Stimulated activated CD8-positive, alpha-beta memory T cell treated with anti-CD3 and anti-CD28 coated beads, Interleukin-4, amount 100 ng/mL, for 1 hour (primary cell): ENCODE results near the gene EDEM1.
A peak's percentile ranks its signal among the peaks of the same experiment; 100 is the strongest.
"Not testable (repeated sequence)": the region's sequence is repeated elsewhere in the genome, so short reads cannot be mapped to it uniquely, and the experiment has no call there.

Source experiments
- DNase-seq, 2 donors: peaks; one replicate each; pipeline ENCODE4 v3.0.0-alpha.2; 2020; ENCODE audit warnings: low read depth in 2 of 2, low spot score in 1 of 2

EDEM1 gene

GRCh38 chr3:5187156-5187919, at the start of gene EDEM1:
Gene EDEM1, plus strand, starts transcription at chr3:5187707. Its CDS starts 99 bp downstream, at chr3:5187806.
- DNase-seq = peak; percentile 91 to 92

GRCh38 chr3:5138214-5138981, 49.1 kb upstream of the EDEM1 start:
- no peak for DNase-seq

- DNase-seq = no peak
These were observed 47.3 kb upstream of the EDEM1 start for GRCh38 chr3:5140230-5140621.

GRCh38 chr3:5140839-5141238, 46.7 kb upstream of the EDEM1 start:
- no peak for DNase-seq

- DNase-seq = no peak
These were observed 45.7 kb upstream of the EDEM1 start for GRCh38 chr3:5141760-5142159.

GRCh38 chr3:5143464-5143863, 44.0 kb upstream of the EDEM1 start:
- no peak for DNase-seq

- no peak for DNase-seq
These were observed 43.1 kb upstream of the EDEM1 start for GRCh38 chr3:5144316-5144994.

GRCh38 chr3:5145120-5145519, 42.4 kb upstream of the EDEM1 start:
- no peak for DNase-seq

GRCh38 chr3:5147152-5147551, 40.4 kb upstream of the EDEM1 start:
- not testable (repeated sequence) for DNase-seq

GRCh38 chr3:5149306-5149880, 38.1 kb upstream of the EDEM1 start:
- no peak for DNase-seq

GRCh38 chr3:5151586-5151985, 35.9 kb upstream of the EDEM1 start:
- DNase-seq = no peak

- DNase-seq = no peak
These were observed 34.4 kb upstream of the EDEM1 start for GRCh38 chr3:5153074-5153473.

- no peak for DNase-seq
These were observed 32.3 kb upstream of the EDEM1 start for GRCh38 chr3:5155241-5155640.

GRCh38 chr3:5160321-5160720, 27.2 kb upstream of the EDEM1 start:
- DNase-seq = no peak

- DNase-seq = no peak
These were observed 26.3 kb upstream of the EDEM1 start for GRCh38 chr3:5160940-5161858.

GRCh38 chr3:5162102-5162501, 25.4 kb upstream of the EDEM1 start:
- no peak for DNase-seq

GRCh38 chr3:5165698-5166097, 21.8 kb upstream of the EDEM1 start:
- DNase-seq = no peak

GRCh38 chr3:5166846-5167245, 20.7 kb upstream of the EDEM1 start:
- no peak for DNase-seq

GRCh38 chr3:5168110-5168509, 19.4 kb upstream of the EDEM1 start:
- DNase-seq = no peak

- DNase-seq = no peak
These were observed 17.7 kb upstream of the EDEM1 start for GRCh38 chr3:5169807-5170206.

- no peak for DNase-seq
These were observed 16.5 kb upstream of the EDEM1 start for GRCh38 chr3:5170975-5171374.
